ENCODE measurements around the gene ZNF358.

GRCh38 chr19:7547159-7547558 lies 31.3 kb downstream of the ZNF358 start:
- TF ChIP-seq CTCF (IDR thresholded peaks at IDR 0.05) (no peak), POLR2A (IDR thresholded peaks at IDR 0.05) (no peak)

All from right lobe of liver (tissue), 4 donors.